Lung (tissue), 12 donors: ENCODE measurements around the gene DCLK1. TPM values are rescaled to one million over a fixed set of nuclear protein-coding genes. Genes with fewer than 3 reads are reported as not detected.
A peak's percentile ranks its signal among the peaks of the same experiment; 100 is the strongest.

Source experiments
- ATAC-seq: fragments of 200-7000 bp; cut with Tn5 transposase; one replicate; pipeline ENCODE4 v1.9.1; 2020; ENCODE audit warnings: moderate number of reproducible peaks; ENCODE audit not compliant: insufficient read depth, low FRiP score
- DNase-seq, 3 donors: peaks; one replicate each; pipeline ENCODE4 v3.0.0-alpha.2; 2013 to 2017
- H3K27ac ChIP-seq, 2 donors: one replicate each; pipeline ENCODE4 v1.5.1; 2013; ENCODE audit warnings: mild to moderate bottlenecking in 2 of 2, moderate library complexity in 2 of 2, control low read depth in 1 of 2, inconsistent platforms in 1 of 2, low read depth in 1 of 2, low read length in 1 of 2
- H3K27me3 ChIP-seq, 3 donors: one replicate each; pipeline ENCODE4 v1.5.1; 2013; ENCODE audit warnings: low read length in 2 of 3; ENCODE audit not compliant: control insufficient read depth in 3 of 3, insufficient read depth in 3 of 3
- H3K36me3 ChIP-seq, 4 donors: one replicate each; pipeline ENCODE4 v1.5.1; 2013; ENCODE audit warnings: low read length in 4 of 4, mild to moderate bottlenecking in 1 of 4, moderate library complexity in 1 of 4; ENCODE audit not compliant: control insufficient read depth in 4 of 4, insufficient read depth in 4 of 4
- H3K4me1 ChIP-seq, 5 donors: one replicate each; pipeline ENCODE4 v1.5.1; 2013; ENCODE audit warnings: low read length in 5 of 5, mild to moderate bottlenecking in 2 of 5, moderate library complexity in 1 of 5; ENCODE audit not compliant: control insufficient read depth in 5 of 5, insufficient read depth in 5 of 5
- H3K4me3 ChIP-seq: one replicate; pipeline ENCODE4 v1.5.1; 2013; ENCODE audit warnings: mild to moderate bottlenecking, control low read depth, moderate library complexity
- H3K9ac ChIP-seq, 2 donors: one replicate each; pipeline ENCODE4 v1.5.1; 2013; ENCODE audit warnings: low read length in 2 of 2, control low read depth in 1 of 2; ENCODE audit not compliant: insufficient read depth in 1 of 2
- H3K9me3 ChIP-seq, 4 donors: one replicate each; pipeline ENCODE4 v1.5.1; 2013; ENCODE audit warnings: low read length in 3 of 4, mild to moderate bottlenecking in 1 of 4, moderate library complexity in 1 of 4; ENCODE audit not compliant: control insufficient read depth in 4 of 4, insufficient read depth in 3 of 4
- WGBS, 2 donors: extraction: QIAGEN DNeasy Blood & Tissue Kit; methylation state at CpG; one replicate each; pipeline ENCODE4 v1.1.7; 2013; 5-methylcytosine and 5-hydroxymethylcytosine counted together
- polyA plus RNA-seq, 2 donors: library from polyadenylated mRNA; stranded (reverse); fragments of 200-250 nt; gene quantifications; one replicate each; pipeline ENCODE4 v1.2.1, GENCODE V29; 2013
- total RNA-seq, 2 donors: library from RNA; depleted of rRNA in 1 of 2; stranded (reverse); fragments of >200 nt in 1 of 2; gene quantifications; one replicate each; pipeline ENCODE4 v1.2.1, GENCODE V29; 2014 to 2021
- TF ChIP-seq, protein P1 (sequence below): IDR thresholded peaks from 2 replicates; pipeline ENCODE4 v1.5.1; 2012; ENCODE audit warnings: mild to moderate bottlenecking; ENCODE audit errors: control extremely low read depth, extremely low read depth
- donor health status: control.
- donor health status: control.
- donor health status: Bipolar disorder and iron deficiency.
- donor health status: healthy.
- donor health status: DM: yes; HTN: yes; CAD: no.

DCLK1 gene
- total and polyA plus RNA-seq, 4 donors = 1.2 to 23.5 (median 7.0) TPM

DNA sequence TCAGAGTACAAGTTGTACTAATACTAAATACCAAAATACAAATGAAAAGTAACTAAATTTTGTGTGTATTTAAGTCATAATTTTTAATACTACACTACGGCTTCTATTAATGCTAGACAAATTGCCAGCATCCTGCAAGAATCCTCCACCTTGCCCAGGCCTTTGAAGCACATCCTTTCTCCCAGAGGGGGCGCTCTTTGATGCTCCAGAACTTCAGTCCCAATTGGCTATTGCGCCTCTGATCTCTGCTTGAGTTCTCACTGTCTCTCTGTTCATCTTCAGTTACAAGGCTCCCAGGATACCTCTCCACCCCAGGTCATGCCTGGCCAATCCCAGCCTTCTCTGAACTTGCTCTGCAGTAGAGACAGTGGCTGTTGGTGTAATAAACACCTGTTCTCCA lies 141.0 kb downstream of the DCLK1 start:
- H3K27me3 ChIP-seq = no peaks in the 10 kb centered on the region
- H3K4me3 ChIP-seq = no peak overlapping the region
- no peaks in the 10 kb centered on the region for H3K36me3 ChIP-seq
- peaks cover 0 to 3% (median 0%) of the 10 kb centered on the region in 5 donors for H3K4me1 ChIP-seq
- H3K9me3 ChIP-seq = no peaks in the 10 kb centered on the region
- DNase-seq (no peak), ATAC-seq (no peak)
- TF ChIP-seq, protein P1, sequence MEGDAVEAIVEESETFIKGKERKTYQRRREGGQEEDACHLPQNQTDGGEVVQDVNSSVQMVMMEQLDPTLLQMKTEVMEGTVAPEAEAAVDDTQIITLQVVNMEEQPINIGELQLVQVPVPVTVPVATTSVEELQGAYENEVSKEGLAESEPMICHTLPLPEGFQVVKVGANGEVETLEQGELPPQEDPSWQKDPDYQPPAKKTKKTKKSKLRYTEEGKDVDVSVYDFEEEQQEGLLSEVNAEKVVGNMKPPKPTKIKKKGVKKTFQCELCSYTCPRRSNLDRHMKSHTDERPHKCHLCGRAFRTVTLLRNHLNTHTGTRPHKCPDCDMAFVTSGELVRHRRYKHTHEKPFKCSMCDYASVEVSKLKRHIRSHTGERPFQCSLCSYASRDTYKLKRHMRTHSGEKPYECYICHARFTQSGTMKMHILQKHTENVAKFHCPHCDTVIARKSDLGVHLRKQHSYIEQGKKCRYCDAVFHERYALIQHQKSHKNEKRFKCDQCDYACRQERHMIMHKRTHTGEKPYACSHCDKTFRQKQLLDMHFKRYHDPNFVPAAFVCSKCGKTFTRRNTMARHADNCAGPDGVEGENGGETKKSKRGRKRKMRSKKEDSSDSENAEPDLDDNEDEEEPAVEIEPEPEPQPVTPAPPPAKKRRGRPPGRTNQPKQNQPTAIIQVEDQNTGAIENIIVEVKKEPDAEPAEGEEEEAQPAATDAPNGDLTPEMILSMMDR = no peak
- WGBS, 2 donors = 90 to 91% methylated on average over 3 of the region's 3 CpGs
- no peak overlapping the region for H3K9ac ChIP-seq
- no peak overlapping the region for H3K27ac ChIP-seq

DNA sequence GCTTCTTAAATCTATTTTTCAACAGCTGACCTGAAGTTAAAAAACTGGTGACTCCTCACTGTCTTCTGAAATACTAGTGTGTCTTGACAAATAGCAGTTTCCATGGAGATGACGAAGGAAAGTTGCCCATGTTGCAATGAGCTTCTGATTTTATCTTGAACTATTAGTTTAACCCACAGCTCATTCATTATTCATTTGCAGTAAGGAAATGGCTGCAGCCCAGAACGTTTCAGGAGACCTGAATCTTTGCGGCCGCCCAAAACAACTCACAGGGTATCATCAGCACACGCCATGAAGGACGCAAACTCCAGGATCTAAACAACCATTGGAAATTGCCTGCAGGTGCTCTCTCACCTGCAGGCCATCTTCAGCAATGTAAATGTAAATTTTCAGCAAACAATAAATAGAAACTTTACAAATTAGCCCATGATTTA lies 142.5 kb downstream of the DCLK1 start:
- H3K27me3 ChIP-seq = no peaks in the 10 kb centered on the region
- no peaks in the 10 kb centered on the region for H3K36me3 ChIP-seq
- ATAC-seq (no peak), DNase-seq (peak in 2 of 3 donors; percentile 22 to 44)
- no peak overlapping the region for H3K4me3 ChIP-seq
- TF ChIP-seq, protein P1 = no peak
- no peak overlapping the region for H3K27ac ChIP-seq
- H3K4me1 ChIP-seq = peaks cover 0 to 10% (median 0%) of the 10 kb centered on the region in 5 donors
- no peak overlapping the region for H3K9ac ChIP-seq
- H3K9me3 ChIP-seq = no peaks in the 10 kb centered on the region
- WGBS, 2 donors = 58 to 66% methylated on average over 6 of the region's 6 CpGs

DNA sequence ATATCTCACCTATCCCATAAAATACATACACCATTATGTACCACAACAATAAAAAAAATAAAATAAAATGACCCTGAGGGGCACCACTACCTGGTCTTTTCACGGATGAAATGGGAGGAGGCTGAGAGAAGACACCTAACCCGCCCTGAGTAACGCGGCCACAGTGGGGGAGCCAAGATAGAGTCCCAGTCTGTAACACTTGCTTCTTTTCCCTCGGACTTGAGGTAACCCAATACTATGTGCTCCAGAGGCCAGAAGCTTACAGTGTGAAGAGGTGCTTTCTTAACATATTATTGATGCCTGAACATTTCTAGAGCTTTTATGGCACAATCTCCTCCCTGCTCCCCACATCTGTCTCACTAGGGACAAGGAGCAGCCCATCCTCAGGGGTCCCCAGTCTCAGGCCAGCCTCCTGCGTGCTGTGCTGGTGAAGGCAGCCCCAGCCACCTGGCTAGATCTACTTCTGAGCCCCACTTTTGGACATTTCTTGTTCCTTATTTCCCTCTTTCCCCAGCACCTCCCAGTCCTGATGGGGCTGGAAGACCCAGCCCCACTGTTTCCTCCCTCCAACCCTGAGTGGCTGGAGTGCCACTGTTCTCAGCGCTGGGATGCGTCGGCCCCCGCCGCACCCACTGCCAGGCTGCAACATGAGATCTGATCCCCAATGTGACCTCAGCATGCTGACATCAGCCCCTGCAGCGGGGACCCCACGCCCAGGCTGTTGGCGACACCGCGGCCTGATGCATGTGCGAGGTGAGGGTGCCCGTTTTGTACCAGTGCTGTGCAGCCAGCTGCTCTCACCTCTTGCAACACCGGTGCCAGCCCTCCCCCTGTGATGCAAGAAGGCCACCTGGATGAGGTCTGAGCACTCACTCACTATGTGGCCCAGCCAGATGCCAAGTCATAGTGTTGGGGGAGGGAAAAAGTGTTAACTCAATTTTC lies 143.3 kb downstream of the DCLK1 start:
- DNase-seq = peak in 1 of 3 donors; percentile 8
- peaks cover 0 to 10% (median 0%) of the 10 kb centered on the region in 5 donors for H3K4me1 ChIP-seq
- H3K27ac ChIP-seq = no peak overlapping the region
- no peak overlapping the region for H3K9ac ChIP-seq
- no peak overlapping the region for H3K4me3 ChIP-seq
- H3K9me3 ChIP-seq = no peaks in the 10 kb centered on the region
- ATAC-seq = no peak
- TF ChIP-seq, protein P1 = no peak
- WGBS, 2 donors = 56 to 59% methylated on average over 19 of the region's 19 CpGs
- H3K27me3 ChIP-seq = no peaks in the 10 kb centered on the region
- H3K36me3 ChIP-seq = no peaks in the 10 kb centered on the region
